ENCODE measurements around the gene HTR2C. TPM values are rescaled to one million over a fixed set of nuclear protein-coding genes. Genes with fewer than 3 reads are reported as not detected.

Gene HTR2C
- total RNA-seq, result under 0.01 TPM in 1 of 2 replicates, not detected in the other

GRCh38 chrX:114583646-114584374 lies at the start of gene HTR2C:
Gene HTR2C (plus strand): TSS chrX:114584086. CDS start chrX:114726937, 142,851 bp downstream.

Small RNAs within 50 kb of the gene (small RNA-seq; reads per million reads assigned to genes)
- gene AL355812.1 (not detected), gene MIR1264 (0.20 reads per million), gene MIR1298 (not detected), gene MIR1911 (not detected), gene MIR1912 (not detected), gene MIR448 (not detected), gene MIR764 (not detected), gene SNORA35 (not detected)
